Measurements from ENCODE around the gene USP4.
"Not testable (repeated sequence)": the region's sequence is repeated elsewhere in the genome, so short reads cannot be mapped to it uniquely, and the experiment has no call there.

USP4 gene

DNA sequence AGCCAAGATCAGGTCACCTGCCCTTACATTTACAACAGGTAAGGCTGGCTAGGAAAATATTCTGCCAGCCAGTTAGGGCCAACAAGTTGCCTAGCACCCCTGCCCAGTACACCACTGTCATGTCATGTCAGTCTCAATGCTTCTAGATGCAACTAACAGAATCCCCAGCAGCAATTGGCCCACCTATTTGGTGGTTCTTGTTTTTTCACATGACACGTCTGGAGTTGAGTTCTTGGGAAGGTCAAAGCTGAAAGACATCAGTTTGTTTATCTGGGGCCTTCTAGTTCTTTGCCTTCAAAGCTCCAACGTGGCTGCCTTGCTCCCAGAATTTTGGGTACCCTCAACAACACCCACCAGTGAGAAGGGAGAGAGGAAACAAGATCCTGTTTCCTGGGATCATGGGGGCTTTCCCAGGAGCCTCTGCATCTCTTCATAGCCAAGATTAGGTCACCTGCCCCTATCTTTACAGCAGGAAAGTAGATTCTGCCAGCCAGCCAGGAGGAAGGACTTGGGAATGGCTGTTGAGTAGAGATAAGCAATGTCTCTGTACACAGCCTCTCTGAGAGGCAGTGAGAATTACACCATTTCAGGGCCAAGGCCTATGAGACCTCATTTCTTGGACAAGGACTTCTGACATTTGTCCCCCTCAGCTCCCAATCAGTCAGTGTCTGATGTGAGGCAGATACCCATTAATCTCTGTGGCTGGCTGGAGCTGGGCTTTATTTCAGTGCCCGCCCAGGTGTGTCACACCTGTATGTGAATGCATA, 9.7 kb upstream of the USP4 start:
- DNase-seq, result no peak

DNA sequence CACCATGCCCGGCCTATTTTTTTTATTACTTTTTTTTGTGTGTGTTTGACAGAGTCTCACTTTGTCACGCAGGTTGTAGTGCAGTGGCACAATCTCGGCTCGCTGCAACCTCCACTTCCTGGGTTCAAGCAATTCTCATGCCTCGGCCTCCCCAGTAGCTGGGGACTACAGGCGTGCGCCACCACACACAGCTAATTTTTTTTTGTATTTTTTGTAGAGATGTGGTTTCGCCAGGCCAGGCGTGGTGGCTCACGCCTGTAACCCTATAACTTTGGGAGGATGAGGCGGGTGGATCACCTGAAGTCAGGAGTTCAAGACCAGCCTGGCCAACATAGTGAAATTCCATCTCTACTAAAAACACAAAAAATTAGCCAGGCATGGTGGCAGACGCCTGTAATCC, 8.5 kb upstream of the USP4 start:
- not testable (repeated sequence) for DNase-seq

DNA sequence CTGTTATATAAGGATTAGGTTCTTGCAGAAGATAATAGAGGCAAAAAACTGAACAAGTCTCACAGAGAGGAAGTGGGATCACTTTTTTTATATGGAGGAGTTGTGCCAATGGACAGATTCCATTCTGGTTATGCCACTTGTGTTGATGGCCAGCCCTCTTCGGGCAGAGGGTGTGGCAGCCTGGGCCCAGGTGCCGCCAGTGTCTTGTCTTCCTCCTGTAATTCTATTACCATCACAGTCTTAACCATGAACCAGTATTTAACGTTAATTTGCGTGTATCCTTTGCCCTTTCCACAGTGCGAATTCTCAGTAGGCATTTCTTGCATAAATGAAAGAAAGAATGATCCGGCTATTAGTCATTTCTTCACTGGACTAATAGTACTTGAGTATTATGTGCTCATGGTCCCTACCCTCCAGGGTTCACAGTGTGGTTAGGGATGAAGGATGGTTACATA, 7.0 kb upstream of the USP4 start:
- DNase-seq, result peak; percentile 80

DNA sequence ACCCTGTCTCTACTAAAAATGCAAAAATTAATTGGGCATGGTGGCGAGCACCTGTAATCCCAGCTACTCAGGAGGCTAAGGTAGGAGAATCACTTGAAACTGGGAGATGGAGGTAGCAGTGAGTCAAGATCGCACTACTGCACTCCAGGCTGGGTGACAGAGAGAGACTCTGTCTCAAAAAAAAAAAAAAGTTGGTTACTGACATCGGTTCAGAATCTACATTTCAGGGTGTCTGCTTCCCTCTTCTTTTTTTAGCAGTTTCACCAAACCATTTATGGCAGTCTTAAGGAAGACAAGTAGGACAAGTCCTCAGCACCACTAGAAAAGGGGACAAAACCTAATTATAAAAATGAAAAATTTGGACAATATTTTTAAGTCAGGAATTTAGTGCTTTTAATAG, 3.3 kb upstream of the USP4 start:
- DNase-seq, result no peak

DNA sequence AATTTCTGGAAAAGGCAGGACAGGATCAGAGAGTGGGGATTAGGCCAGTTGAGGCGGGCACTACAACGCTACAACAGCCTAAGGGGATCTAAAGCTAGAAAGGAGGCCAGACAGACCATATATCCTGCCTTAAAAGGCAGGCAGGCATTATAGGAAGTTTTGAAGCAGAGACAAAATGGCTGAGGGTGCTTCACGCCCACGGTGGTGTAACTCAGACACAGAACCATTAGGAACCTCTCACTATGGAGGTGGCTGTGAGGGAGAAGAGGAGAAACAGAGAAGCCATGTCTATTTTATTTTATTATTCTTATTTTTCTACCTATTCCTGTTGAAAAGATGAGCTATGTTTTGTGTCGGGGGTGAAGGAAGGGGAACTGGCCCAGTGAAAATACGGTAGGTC, 2.1 kb upstream of the USP4 start:
- no peak for DNase-seq

DNA sequence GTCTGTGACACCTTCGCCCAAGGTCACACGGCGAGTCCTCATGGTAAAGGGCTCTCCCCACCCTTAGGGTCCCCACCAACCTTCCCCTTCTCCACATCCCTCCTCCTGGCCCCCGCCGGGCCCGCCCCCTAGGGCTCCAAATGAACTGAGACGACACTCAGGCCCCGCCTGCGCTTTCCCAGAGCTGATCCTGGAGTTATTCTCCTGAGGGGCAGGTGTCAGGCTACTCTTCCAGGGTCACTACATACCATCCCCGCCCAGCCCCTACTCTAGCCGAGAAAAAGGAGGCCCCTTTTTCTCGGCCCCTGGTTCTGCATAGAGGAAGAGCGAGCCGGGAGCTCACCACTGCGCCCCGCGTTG, 292 bp downstream of the USP4 start:
- DNase-seq, result no peak

DNA sequence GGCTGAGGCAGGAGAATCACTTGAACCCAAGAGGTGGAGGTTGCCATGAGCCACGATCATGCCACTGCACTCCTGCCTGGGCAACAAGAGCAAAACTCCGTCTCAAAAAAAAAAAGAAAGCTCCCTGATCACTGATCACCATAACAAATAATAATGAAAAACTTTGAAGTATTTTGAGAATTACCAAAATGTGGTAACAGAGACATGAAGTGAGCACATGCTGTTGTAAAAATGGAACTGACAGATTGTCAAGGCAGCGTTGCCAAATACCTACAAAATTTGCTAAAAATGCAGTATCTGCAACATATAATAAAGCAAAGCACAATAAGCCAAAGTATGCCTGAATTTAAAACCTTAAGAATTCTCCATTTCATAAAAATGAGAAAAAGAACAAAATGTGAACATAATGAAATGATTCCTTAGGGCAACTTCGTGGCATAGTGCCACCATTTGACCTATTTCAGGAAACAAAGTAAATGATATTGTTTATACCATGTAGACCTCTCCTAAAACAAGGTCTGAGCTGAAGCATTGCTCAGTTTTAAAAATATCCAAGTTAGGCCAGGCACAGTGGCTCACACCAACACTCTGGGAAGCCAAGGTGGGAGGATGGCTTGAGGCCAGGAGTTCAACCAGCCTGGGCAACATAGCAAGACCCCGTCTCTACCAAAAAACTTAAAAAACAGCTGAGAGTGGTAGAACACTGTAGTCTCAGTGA, 5.8 kb downstream of the USP4 start:
- no peak for DNase-seq

DNA sequence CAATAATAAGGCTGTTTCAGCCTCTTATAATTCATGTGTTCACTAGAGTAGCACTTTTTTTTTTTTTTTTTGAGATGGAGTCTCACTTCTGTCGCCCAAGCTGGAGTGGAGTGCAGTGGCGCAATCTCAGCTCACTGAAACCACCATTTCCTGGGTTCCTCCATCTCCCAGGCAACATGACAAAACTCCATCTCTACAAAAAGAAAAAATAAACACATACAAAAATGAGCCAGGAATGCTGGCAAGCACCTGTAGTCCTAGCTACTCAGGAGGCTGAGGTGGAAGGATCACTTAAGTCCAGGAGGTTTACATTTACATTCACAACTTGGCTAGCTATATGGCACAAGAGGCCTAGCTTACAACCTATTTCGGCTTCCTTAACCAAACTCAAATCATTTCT, 6.8 kb downstream of the USP4 start:
- DNase-seq, result no peak

DNA sequence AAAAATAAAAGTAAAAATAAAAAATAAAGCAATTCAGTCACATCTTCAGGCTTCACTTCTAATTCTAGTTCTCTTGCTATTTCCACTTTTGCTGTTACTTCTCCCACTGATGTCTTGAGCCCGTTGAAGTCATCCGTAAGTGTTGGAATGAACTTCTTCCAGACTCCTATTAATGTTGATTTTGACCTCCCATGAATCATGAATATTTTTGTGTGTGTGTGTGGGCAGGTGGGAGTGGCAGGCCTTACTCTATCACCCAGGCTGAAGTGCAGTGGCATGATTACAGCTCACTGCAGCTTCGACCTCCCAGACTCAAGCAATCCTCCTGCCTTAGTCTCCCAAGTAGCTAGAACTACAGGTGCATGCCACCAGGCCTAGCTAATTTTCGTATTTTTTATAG, 10.7 kb downstream of the USP4 start:
- DNase-seq, result no peak

DNA sequence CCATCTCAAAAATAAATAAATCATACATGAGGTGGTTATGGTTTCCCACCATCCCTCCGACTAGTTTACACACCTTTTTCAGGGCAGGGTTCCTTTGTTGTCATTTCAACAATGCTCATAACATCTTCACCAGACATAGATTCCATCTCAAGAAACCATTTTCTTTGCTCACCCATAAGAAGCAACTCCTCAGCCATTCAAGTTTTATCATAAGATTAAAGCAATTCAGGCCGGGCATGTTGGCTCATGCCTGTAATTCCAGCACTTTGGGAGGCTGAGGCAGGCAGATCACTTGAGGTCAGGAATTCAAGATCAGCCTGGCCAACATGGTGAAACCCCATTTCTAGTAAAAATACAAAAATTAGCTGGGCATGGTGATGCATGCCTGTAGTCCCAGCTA, 11.5 kb downstream of the USP4 start:
- not testable (repeated sequence) for DNase-seq

DNA sequence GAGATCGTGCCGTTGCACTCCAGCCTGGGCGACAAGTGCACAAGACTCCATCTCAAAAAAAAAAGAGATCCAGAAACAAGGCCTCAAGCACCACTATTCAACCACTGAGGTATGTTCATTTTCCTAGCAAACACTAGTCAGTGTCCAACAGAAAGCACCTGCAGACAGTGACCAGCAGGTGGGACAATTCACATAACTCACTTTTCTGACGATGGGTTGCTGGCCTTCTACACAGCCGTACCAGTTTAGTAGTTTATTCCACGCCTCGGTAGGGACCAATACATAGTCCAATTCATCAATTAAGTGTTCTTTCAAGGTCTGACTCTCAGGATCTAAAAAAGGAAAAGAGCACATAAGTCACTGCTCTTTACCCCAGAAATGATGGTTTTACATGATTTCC, 12.4 kb downstream of the USP4 start:
- DNase-seq, result no peak

DNA sequence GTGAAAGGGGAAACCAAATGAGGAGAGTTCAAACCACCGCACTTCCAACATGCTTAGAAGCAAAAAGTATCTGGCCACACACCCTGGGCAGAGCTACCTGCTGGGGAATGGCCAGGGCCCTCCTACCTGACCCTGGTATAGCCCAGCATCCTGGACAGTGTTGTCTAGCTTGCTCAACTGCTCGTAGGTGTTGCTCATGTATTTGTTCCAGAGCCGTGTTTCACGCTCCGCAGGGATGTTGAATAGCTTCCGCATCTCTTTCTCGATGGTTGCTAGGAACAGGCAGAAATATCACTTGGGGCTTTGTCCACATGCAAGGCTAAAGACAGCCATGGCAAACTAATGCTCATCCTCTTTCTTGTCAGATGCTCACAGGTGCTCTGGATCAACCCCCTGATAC, 15.1 kb downstream of the USP4 start:
- no peak for DNase-seq

DNA sequence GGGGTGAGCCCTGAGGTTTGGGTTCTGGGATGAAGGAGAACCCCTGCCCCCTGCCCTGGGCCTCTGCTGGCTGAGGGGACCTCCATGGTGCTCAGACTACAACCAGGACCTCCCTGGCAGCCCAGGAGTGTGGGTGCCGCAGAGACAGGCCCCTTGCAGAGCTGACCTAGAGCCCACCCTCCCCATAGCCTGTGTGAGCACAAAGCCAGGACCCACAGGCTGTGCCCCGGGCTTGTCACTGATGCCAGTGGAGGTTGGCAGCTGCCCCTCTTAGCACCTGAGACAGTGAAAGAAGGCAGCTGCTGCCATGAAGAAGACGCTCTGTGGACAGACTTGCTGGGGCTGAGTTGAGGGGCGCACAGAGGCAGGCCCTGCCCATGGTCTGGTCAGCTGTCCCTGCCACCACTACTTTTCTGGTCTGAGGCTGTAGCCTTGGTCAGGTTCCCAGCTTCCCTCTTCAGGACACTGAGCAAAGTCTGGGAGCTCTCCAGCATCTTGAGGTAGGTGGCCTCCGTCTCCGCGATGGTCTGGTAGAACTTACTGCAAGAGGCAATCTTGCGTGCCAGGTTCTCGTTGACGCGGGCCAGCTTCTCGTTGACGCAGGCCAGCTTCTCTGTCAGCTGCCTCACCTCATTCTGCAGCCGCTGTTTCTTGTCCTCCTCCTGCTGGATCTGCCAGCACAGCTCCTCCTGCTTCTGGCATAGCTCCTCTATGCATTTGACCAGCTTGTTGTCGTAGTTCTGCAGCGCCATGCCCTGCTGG, 23.0 kb downstream of the USP4 start:
- no peak for DNase-seq

DNA sequence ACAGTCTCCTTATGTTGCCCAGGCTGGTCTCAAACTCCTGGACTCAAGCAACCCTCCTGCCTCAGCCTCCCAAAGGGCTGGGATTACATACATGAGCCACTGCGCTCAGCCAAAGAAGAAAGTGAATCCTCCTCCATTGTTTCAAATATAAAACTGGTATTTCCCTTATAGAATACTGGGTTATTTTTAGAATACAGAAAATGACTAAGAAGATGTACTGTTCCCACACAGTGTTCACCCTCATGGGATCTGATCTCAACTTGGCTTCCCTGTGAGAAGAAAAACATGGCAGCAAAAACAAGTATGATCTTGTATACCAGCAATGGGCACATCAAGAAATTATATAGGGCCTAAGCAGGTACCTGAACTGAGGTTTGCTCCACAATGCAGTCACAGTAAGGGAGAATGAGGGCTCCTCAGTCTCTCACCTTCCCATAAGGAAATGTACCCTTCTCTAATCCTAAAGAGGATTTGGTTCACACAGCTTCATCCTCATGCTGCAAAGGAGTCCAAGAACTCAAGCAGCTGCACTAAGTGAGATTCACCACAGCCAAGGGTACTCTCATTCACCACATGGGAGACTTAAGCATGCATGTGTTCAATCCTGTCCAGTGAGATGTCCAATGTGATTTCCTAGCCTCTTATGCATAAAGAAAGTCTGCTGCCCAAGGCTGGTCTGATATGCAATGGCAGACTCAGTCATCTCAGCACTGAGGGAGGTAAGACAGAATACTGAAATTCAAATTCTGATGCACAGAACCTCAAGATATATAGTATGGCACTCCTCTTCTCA, 25.8 kb downstream of the USP4 start:
- no peak for DNase-seq

DNA sequence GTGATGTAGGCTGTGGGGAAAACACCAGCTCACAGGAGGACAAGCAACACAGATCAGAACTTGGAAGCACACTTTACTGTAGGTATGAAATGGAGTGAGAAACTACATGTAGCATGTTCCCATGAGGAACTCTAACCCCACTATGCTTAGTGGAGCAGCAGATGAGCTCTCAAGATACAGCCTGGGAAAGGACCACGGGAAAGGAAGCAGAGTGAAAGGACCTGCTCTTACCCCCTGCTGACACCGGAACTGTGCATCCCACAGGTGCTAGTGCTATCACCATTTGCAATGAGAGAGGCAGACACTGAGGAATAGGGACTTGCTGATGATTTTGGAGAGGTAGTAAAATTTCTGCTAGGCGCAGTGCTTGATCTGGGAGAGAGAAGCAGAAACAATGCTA, 28.6 kb downstream of the USP4 start:
- no peak for DNase-seq

DNA sequence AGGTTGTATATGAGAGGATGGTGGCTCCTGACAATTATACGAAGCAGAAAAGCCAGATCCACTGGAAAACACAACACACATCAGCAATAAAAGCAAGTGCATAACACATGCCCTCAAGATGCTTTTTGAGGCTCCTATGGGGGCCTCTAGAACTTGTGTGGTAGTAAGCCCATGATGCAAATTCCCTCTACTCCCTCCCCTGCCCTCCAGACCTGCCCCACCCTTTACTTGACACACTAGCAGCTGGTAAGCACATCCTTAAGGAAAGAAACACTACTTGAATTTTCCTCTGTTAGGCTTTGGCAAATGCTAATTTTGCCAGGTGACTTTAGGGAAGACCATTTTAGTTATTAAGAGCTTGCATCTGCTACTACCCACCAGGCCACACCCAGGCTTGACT, 29.2 kb downstream of the USP4 start:
- no peak for DNase-seq

DNA sequence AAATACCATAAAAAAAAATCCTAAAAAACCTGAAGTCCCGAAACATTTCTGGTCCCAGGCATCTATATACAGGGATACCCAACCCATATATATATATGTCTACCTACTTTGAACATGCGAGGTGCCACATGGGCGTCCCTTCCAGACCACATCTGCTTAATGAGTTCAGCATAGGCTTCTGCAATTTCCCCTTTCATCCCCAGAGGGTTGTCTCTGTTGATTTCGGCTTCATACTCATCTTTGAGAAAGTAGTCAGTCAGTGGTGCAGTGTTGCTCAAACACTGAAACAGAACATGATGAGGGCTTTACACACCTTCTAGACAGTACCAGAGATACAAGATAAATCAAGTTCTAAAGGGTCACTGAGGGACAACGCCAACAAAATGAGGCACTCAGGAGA, 34.2 kb downstream of the USP4 start:
- DNase-seq, result no peak

DNA sequence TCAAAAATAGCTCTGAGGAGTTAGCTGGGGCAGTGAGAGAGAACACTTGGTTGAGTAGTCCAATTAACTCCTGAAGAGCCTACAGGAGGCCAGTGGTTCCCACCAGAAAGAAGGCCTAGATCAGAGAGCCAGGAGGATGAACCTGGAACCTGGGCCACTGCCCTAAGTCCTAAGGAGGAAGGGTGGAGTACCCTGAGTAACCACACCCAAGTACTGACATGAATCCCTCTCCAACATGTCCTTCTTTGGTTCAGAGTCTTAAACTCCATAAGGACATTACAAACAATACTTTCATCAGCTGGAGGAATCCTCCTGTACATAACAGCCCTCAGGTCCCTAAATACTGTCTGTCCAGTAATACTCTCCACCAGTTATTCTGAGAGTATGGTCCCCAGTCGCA, 37.2 kb downstream of the USP4 start:
- no peak for DNase-seq

DNA sequence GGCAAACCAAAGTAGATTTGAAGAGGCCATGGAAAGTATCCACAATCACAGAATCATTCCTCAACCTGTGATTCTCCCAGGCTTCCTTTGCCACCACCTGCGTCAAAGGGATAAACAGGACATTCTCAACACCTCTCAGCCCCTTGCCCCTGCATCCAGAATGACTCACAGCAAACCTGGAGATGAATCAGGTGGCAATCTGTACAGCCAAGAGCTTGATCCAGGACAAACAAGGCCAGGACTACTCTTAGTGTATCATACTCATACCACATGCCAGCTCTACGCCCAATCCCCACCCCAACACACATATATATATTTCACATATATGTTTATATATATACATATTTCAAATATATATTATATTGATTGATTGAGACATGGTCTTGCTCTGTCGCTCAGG, 39.3 kb downstream of the USP4 start:
- DNase-seq, result no peak

DNA sequence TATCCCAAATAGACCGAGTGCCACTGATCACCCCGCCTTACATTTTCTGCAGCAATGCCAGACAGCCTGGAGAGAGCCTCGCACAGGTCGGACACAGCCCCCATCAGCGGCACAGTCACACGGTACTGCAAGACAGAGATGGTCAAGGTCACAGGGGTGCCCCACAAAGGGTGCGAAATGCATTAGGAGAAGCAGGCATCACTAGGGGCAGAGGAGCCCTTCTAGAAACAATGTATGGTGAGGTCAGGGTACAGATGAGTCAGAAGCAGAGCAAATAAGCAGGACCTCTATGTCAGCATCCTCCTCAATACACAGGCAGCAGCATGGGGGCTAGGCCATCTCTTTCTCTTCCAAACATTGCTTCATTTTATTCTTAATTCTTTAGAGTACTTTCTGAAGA, 41.3 kb downstream of the USP4 start:
- no peak for DNase-seq

DNA sequence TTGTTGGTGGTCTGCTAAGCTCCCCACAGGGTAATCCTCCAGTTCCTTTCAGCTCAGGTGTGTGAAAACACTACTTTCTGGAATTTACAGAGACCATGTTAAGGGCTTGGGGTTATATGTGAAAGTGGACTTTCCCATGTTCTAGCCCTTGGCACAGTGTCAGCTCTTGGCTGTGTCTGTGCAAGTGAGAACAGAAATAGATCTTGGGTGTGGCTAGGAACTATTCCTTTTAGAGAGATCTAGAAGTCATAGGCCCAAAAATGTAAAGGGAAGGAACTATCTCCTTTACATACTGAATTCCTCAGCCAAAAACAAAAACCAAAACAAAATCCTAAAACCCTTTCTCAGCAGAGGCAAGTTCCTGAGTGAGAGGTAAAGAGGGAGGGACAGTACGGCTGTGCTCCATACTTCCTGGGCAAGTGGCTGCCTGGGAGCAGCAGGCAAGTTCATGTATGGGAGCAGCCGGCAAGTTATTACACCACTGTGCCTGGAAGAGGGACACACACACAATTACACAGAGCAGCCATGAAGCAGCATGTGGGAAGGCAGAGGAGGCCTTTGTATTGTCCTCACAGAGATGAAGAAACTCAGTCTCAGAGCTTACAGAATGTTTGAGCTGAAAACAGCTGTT, 43.0 kb downstream of the USP4 start:
- DNase-seq, result no peak

DNA sequence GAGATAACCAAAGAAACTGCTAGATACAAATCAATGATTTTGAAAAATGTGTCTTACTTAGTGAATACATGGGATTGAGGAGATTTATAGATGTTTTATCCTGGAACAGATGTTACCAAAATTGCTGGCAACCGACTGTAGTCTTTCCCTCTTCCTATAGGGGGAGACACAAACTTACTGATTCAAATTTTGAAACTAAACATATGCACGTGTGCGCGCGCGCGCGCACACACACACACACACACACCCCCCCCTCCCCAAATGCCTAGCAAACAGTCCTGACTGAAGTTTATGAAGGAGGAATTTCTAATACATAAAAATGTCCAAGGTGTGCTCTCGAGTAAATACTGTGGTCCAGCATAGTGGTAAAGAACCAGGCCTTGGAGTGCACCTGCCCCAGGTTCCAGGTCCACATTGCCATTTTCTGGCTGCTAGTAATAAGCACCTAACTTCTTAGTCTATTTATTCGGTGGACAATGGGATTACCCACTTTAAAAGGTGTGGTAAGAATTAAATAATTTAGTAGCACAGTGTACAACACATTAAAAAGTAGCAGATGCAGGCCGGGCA, 44.3 kb downstream of the USP4 start:
- peak; percentile 20 for DNase-seq
